Gastroesophageal sphincter (tissue), 4 donors: Measurements from ENCODE around the gene KCNAB1. TPM values are rescaled to one million over a fixed set of nuclear protein-coding genes. Genes with fewer than 3 reads are reported as not detected.

ENCODE experiments used
- ATAC-seq: fragments of 150-250 bp; one replicate; pipeline ENCODE4 v1.9.1; 2016; ENCODE audit warnings: mild to moderate bottlenecking, moderate library complexity
- H3K27ac ChIP-seq, 4 donors: fragments of 200-600 bp; sonication (generic) in 3 of 4; 1 replicate in 3 of 4; 2 replicates in 1 of 4; pipeline ENCODE4 v1.5.1; 2016 to 2019
- H3K27me3 ChIP-seq: fragments of 200-600 bp; sonication (generic); one replicate; pipeline ENCODE4 v1.5.1; 2019
- H3K36me3 ChIP-seq, 2 donors: fragments of 200-600 bp; sonication (generic); one replicate each; pipeline ENCODE4 v1.5.1; 2019; ENCODE audit warnings: control low read depth in 1 of 2
- H3K4me1 ChIP-seq, 3 donors: fragments of 200-600 bp; sonication (generic); 1 replicate in 2 of 3; 2 replicates in 1 of 3; pipeline ENCODE4 v1.5.1; 2016 to 2019; ENCODE audit warnings: control low read depth in 2 of 3
- H3K4me3 ChIP-seq, 2 donors: fragments of 200-600 bp; sonication (generic); one replicate each; pipeline ENCODE4 v1.5.1; 2019; ENCODE audit warnings: mild to moderate bottlenecking in 1 of 2, moderate library complexity in 1 of 2
- H3K9me3 ChIP-seq, 3 donors: fragments of 200-600 bp; sonication (generic); one replicate each; pipeline ENCODE4 v1.5.1; 2017 to 2019; ENCODE audit warnings: control low read depth in 2 of 3
- CTCF ChIP-seq, 4 experiments: fragments of 200-600 bp in 2 of 4; fragments of 450-650 bp in 2 of 4; sonication (generic) in 1 of 4; IDR thresholded peaks; one replicate each; pipeline ENCODE4 v1.5.1; 2017 to 2019; ENCODE audit warnings: antibody characterized with exemption in 4 of 4, mild to moderate bottlenecking in 2 of 4, moderate library complexity in 2 of 4
- EP300 ChIP-seq: sonication (generic); formaldehyde crosslinking; IDR thresholded peaks from one replicate; pipeline ENCODE4 v1.6.1; 2017; ENCODE audit warnings: antibody characterized with exemption, mild to moderate bottlenecking
- POLR2A ChIP-seq, 2 donors: fragments of 450-650 bp; IDR thresholded peaks; one replicate each; pipeline ENCODE4 v1.6.1; 2017; ENCODE audit warnings: antibody characterized with exemption in 2 of 2, mild to moderate bottlenecking in 2 of 2, moderate library complexity in 1 of 2
- POLR2AphosphoS5 ChIP-seq: sonication (generic); formaldehyde crosslinking; IDR thresholded peaks from one replicate; pipeline ENCODE4 v1.6.1; 2017; ENCODE audit warnings: antibody characterized with exemption
- WGBS, 2 donors: methylation state at CpG; one replicate each; pipeline ENCODE4 v1.1.5; 2018; ENCODE audit warnings: low coverage in 1 of 2; 5-methylcytosine and 5-hydroxymethylcytosine counted together
- total RNA-seq, 4 donors: library from RNA; depleted of rRNA; stranded (reverse); fragments of >200 nt; gene quantifications; one replicate each; pipeline ENCODE4 v1.1.0, GENCODE V29; 2016

KCNAB1 gene
- total RNA-seq, 4 donors from 2014 or later, result 0.31 to 6.3 (median 1.9) TPM

- Histone ChIP-seq H3K27ac (peak overlapping the region in 2 of 4 donors; percentile 62 to 68), H3K9me3 (no peaks in the 10 kb centered on the region), H3K27me3 (no peaks in the 10 kb centered on the region), H3K4me3 (no peak overlapping the region), H3K4me1 (peaks cover 7 to 38% (median 11%) of the 10 kb centered on the region in 3 donors), H3K36me3 (no peaks in the 10 kb centered on the region)
- ATAC-seq, result no peak
- WGBS, 2 donors, result 88 to 92% methylated on average over 3 of the region's 3 CpGs
- TF ChIP-seq POLR2A (IDR thresholded peaks at IDR 0.05) (no peak), POLR2AphosphoS5 (no peak), CTCF (IDR thresholded peaks at IDR 0.05) (no peak), EP300 (no peak)
Measured at GRCh38 chr3:156483002-156483401, 362.6 kb downstream of the KCNAB1 start.

GRCh38 chr3:156483426-156483825, 363.0 kb downstream of the KCNAB1 start:
- Histone ChIP-seq H3K4me3 (no peak overlapping the region), H3K27me3 (no peaks in the 10 kb centered on the region), H3K9me3 (no peaks in the 10 kb centered on the region), H3K4me1 (peaks cover 7 to 39% (median 11%) of the 10 kb centered on the region in 3 donors), H3K36me3 (no peaks in the 10 kb centered on the region), H3K27ac (peak overlapping the region in 3 of 4 donors; percentile 39 to 68 (median 62))
- WGBS, 2 donors, result 17% methylated on average over 1 of the region's 1 CpG
- peak; percentile 42 for ATAC-seq
- TF ChIP-seq POLR2A (IDR thresholded peaks at IDR 0.05), result no peak
- no peak for TF ChIP-seq CTCF (IDR thresholded peaks at IDR 0.05)
- TF ChIP-seq EP300, result no peak
- TF ChIP-seq POLR2AphosphoS5, result peak; percentile 36

DNA sequence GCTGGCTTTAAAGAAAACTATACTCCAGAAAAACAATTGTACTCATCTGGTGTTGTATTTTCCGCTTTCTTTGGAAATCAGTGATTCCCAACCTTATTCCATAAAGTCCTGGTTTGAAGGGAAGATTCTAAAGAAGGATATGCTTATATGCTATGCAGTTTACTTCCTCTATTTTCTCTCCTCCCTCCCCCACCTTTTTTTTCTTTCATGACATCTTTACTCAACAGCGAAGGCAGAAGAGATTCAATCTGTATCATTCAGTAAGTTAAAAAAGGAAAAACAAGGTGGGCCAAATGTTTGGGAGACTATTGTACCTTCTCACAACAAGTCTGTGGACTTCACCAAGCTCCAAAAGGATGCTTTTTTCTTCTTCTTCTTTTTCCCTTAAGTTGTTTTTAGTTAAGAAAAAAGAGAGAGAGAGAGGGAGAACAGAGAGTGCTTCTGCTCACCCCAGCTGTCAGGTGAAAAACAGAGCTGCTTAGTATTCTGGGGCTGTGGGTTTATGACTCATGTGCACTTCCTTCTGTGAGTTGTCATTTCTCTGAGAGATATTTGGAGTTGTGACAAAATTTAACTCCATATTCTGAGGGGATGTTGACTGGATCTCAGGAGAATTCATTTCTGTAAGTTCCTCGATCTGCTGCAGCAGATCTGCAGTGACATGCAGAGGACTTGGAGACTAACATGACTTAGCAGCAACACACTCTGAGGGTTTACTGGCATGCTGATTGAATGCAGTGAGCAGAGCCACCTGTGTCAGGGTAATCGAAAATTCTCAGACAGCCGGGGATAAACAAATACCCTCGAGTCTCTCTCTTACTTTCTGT, 363.8 kb downstream of the KCNAB1 start:
- peaks cover 7 to 39% (median 11%) of the 10 kb centered on the region in 3 donors for H3K4me1 ChIP-seq
- no peak for TF ChIP-seq POLR2A (IDR thresholded peaks at IDR 0.05)
- peak; percentile 46 for TF ChIP-seq POLR2AphosphoS5
- H3K27ac ChIP-seq, result peak overlapping the region; percentile 38 to 68 (median 50)
- ATAC-seq, result peak; percentile 70
- H3K9me3 ChIP-seq, result no peaks in the 10 kb centered on the region
- H3K36me3 ChIP-seq, result no peaks in the 10 kb centered on the region
- no peaks in the 10 kb centered on the region for H3K27me3 ChIP-seq
- 23 to 24% methylated on average over 5 to 6 of the region's 6 CpGs for WGBS, 2 donors
- H3K4me3 ChIP-seq, result no peak overlapping the region

GRCh38 chr3:156488767-156489166, 368.4 kb downstream of the KCNAB1 start:
- Histone ChIP-seq H3K4me1 (peaks cover 7 to 33% (median 12%) of the 10 kb centered on the region in 3 donors), H3K27me3 (no peaks in the 10 kb centered on the region), H3K36me3 (no peaks in the 10 kb centered on the region), H3K4me3 (no peak overlapping the region), H3K27ac (peak overlapping the region in 1 of 4 donors; percentile 49), H3K9me3 (no peaks in the 10 kb centered on the region)
- TF ChIP-seq CTCF (IDR thresholded peaks at IDR 0.05) (no peak), EP300 (no peak), POLR2AphosphoS5 (no peak), POLR2A (IDR thresholded peaks at IDR 0.05) (no peak)
- 93% methylated on average over 3 of the region's 3 CpGs; no CpG with 5 or more reads in 1 of the 2 donors for WGBS, 2 donors
- no peak for ATAC-seq

DNA sequence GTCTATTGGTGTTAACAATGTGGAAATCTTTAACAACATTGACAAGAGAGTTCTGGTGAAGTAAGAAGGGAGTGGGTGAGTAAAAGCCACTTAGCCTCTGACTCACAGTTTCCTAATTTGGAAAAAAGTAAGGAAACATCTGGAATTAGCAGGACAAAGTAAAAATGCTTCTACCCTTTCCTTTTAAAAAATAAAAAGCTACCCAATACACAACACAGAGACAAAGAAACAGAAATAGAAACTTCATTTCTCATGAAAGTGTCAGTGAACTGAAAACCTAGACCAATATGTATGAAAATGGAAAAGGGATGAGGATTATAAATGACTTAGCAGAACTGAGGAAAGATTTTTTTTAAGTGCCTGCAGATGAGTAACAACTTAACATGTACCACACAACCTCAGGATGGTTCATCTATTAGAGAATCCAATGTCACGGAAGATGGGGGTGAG, 369.1 kb downstream of the KCNAB1 start:
- no peaks in the 10 kb centered on the region for H3K9me3 ChIP-seq
- peak; percentile 71 for ATAC-seq
- no peaks in the 10 kb centered on the region for H3K27me3 ChIP-seq
- no peak for TF ChIP-seq POLR2A (IDR thresholded peaks at IDR 0.05)
- TF ChIP-seq POLR2AphosphoS5, result no peak
- TF ChIP-seq EP300, result no peak
- TF ChIP-seq CTCF (IDR thresholded peaks at IDR 0.05), result no peak
- H3K4me3 ChIP-seq, result no peak overlapping the region
- H3K4me1 ChIP-seq, result peaks cover under 1 to 26% (median 9%) of the 10 kb centered on the region in 3 donors
- H3K36me3 ChIP-seq, result no peaks in the 10 kb centered on the region
- peak overlapping the region in 1 of 4 donors; percentile 49 for H3K27ac ChIP-seq
- WGBS, 2 donors, result 29% methylated on average over 1 of the region's 1 CpG; no CpG with 5 or more reads in 1 of the 2 donors
